ENCODE measurements around the gene CCDC74A.
"Not testable (repeated sequence)": the region's sequence is repeated elsewhere in the genome, so short reads cannot be mapped to it uniquely, and the experiment has no call there.

The CCDC74A gene

GRCh38 chr2:131530626-131531344, 3.1 kb downstream of the CCDC74A start:
- H3K27ac ChIP-seq (ENCODE audit: insufficient read depth, low read depth, low read length, poor library complexity, severe bottlenecking); H3K4me1 ChIP-seq (ENCODE audit: control insufficient read depth, insufficient read depth, low read length); H3K27me3 ChIP-seq (ENCODE audit: control insufficient read depth, insufficient read depth, low read length, poor library complexity, severe bottlenecking); H3K36me3 ChIP-seq (ENCODE audit: control insufficient read depth, insufficient read depth, low read length); H3K4me3 ChIP-seq (ENCODE audit: insufficient read depth, low read depth, low read length); H3K9me3 ChIP-seq (ENCODE audit: control insufficient read depth, low read length): not testable (repeated sequence)
- WGBS, 2 experiments, result 80 to 81% methylated on average over 17 to 19 of the region's 22 CpGs

- not testable (repeated sequence) for H3K27me3 ChIP-seq (ENCODE audit: control insufficient read depth, insufficient read depth, low read length, poor library complexity, severe bottlenecking); H3K4me1 ChIP-seq (ENCODE audit: control insufficient read depth, insufficient read depth, low read length); H3K36me3 ChIP-seq (ENCODE audit: control insufficient read depth, insufficient read depth, low read length); H3K27ac ChIP-seq (ENCODE audit: insufficient read depth, low read depth, low read length, poor library complexity, severe bottlenecking); H3K9me3 ChIP-seq (ENCODE audit: control insufficient read depth, low read length); H3K4me3 ChIP-seq (ENCODE audit: insufficient read depth, low read depth, low read length)
- WGBS, 2 experiments, result 93 to 100% methylated on average over 2 to 3 of the region's 11 CpGs
Measured at GRCh38 chr2:131531547-131532185, 4.0 kb downstream of the CCDC74A start.

GRCh38 chr2:131532723-131533608, 5.3 kb downstream of the CCDC74A start:
- not testable (repeated sequence) for H3K4me1 ChIP-seq (ENCODE audit: control insufficient read depth, insufficient read depth, low read length); H3K9me3 ChIP-seq (ENCODE audit: control insufficient read depth, low read length); H3K4me3 ChIP-seq (ENCODE audit: insufficient read depth, low read depth, low read length); H3K36me3 ChIP-seq (ENCODE audit: control insufficient read depth, insufficient read depth, low read length); H3K27ac ChIP-seq (ENCODE audit: insufficient read depth, low read depth, low read length, poor library complexity, severe bottlenecking); H3K27me3 ChIP-seq (ENCODE audit: control insufficient read depth, insufficient read depth, low read length, poor library complexity, severe bottlenecking)
- WGBS, 2 experiments, result 89 to 92% methylated on average over 19 of the region's 23 CpGs

- not testable (repeated sequence) for H3K4me1 ChIP-seq (ENCODE audit: control insufficient read depth, insufficient read depth, low read length); H3K27ac ChIP-seq (ENCODE audit: insufficient read depth, low read depth, low read length, poor library complexity, severe bottlenecking); H3K36me3 ChIP-seq (ENCODE audit: control insufficient read depth, insufficient read depth, low read length); H3K4me3 ChIP-seq (ENCODE audit: insufficient read depth, low read depth, low read length); H3K9me3 ChIP-seq (ENCODE audit: control insufficient read depth, low read length); H3K27me3 ChIP-seq (ENCODE audit: control insufficient read depth, insufficient read depth, low read length, poor library complexity, severe bottlenecking)
- 90% methylated on average over 15 to 16 of the region's 17 CpGs for WGBS, 2 experiments
Measured at GRCh38 chr2:131533609-131534316, 6.1 kb downstream of the CCDC74A start.

GRCh38 chr2:131534317-131534672, 6.6 kb downstream of the CCDC74A start:
- WGBS, 2 experiments, result 84 to 95% methylated on average over 3 to 9 of the region's 13 CpGs
- H3K36me3 ChIP-seq (ENCODE audit: control insufficient read depth, insufficient read depth, low read length), result not testable (repeated sequence)

GRCh38 chr2:131534965-131535364, 7.3 kb downstream of the CCDC74A start:
- H3K27me3 ChIP-seq (ENCODE audit: control insufficient read depth, insufficient read depth, low read length, poor library complexity, severe bottlenecking); H3K4me3 ChIP-seq (ENCODE audit: insufficient read depth, low read depth, low read length); H3K27ac ChIP-seq (ENCODE audit: insufficient read depth, low read depth, low read length, poor library complexity, severe bottlenecking); H3K4me1 ChIP-seq (ENCODE audit: control insufficient read depth, insufficient read depth, low read length); H3K36me3 ChIP-seq (ENCODE audit: control insufficient read depth, insufficient read depth, low read length); H3K9me3 ChIP-seq (ENCODE audit: control insufficient read depth, low read length): not testable (repeated sequence)
- 95 to 96% methylated on average over 11 of the region's 11 CpGs for WGBS, 2 experiments

More at GRCh38 chr2:131534317-131534672, 6.6 kb downstream of the CCDC74A start:
- H3K27ac ChIP-seq (ENCODE audit: insufficient read depth, low read depth, low read length, poor library complexity, severe bottlenecking); H3K27me3 ChIP-seq (ENCODE audit: control insufficient read depth, insufficient read depth, low read length, poor library complexity, severe bottlenecking); H3K4me3 ChIP-seq (ENCODE audit: insufficient read depth, low read depth, low read length); H3K4me1 ChIP-seq (ENCODE audit: control insufficient read depth, insufficient read depth, low read length); H3K9me3 ChIP-seq (ENCODE audit: control insufficient read depth, low read length): not testable (repeated sequence)

- no peaks in the 10 kb centered on the region for H3K27me3 ChIP-seq (ENCODE audit: control insufficient read depth, insufficient read depth, low read length, poor library complexity, severe bottlenecking)
- WGBS, 2 experiments, result 70 to 77% methylated on average over 4 of the region's 4 CpGs
- no peaks in the 10 kb centered on the region for H3K9me3 ChIP-seq (ENCODE audit: control insufficient read depth, low read length)
- no peaks in the 10 kb centered on the region for H3K4me1 ChIP-seq (ENCODE audit: control insufficient read depth, insufficient read depth, low read length)
- H3K36me3 ChIP-seq (ENCODE audit: control insufficient read depth, insufficient read depth, low read length), result no peaks in the 10 kb centered on the region
- no peak overlapping the region for H3K4me3 ChIP-seq (ENCODE audit: insufficient read depth, low read depth, low read length)
- H3K27ac ChIP-seq (ENCODE audit: insufficient read depth, low read depth, low read length, poor library complexity, severe bottlenecking), result no peak overlapping the region
Measured at GRCh38 chr2:131535526-131535925, 7.8 kb downstream of the CCDC74A start.

- H3K4me1 ChIP-seq (ENCODE audit: control insufficient read depth, insufficient read depth, low read length); H3K4me3 ChIP-seq (ENCODE audit: insufficient read depth, low read depth, low read length); H3K27me3 ChIP-seq (ENCODE audit: control insufficient read depth, insufficient read depth, low read length, poor library complexity, severe bottlenecking); H3K9me3 ChIP-seq (ENCODE audit: control insufficient read depth, low read length); H3K27ac ChIP-seq (ENCODE audit: insufficient read depth, low read depth, low read length, poor library complexity, severe bottlenecking); H3K36me3 ChIP-seq (ENCODE audit: control insufficient read depth, insufficient read depth, low read length): not testable (repeated sequence)
- WGBS, 2 experiments, result 95% methylated on average over 20 of the region's 21 CpGs
Measured at GRCh38 chr2:131535951-131536826, 8.5 kb downstream of the CCDC74A start.

GRCh38 chr2:131536841-131537240, 9.2 kb downstream of the CCDC74A start:
- not testable (repeated sequence) for H3K4me3 ChIP-seq (ENCODE audit: insufficient read depth, low read depth, low read length); H3K27me3 ChIP-seq (ENCODE audit: control insufficient read depth, insufficient read depth, low read length, poor library complexity, severe bottlenecking); H3K9me3 ChIP-seq (ENCODE audit: control insufficient read depth, low read length); H3K27ac ChIP-seq (ENCODE audit: insufficient read depth, low read depth, low read length, poor library complexity, severe bottlenecking); H3K4me1 ChIP-seq (ENCODE audit: control insufficient read depth, insufficient read depth, low read length); H3K36me3 ChIP-seq (ENCODE audit: control insufficient read depth, insufficient read depth, low read length)
- WGBS, 2 experiments, result 93 to 95% methylated on average over 14 of the region's 14 CpGs

Data from ectodermal cell (in vitro differentiated cells).